Stimulated activated CD8-positive, alpha-beta memory T cell treated with anti-CD3 and anti-CD28 coated beads, Interleukin-7, amount 100 ng/mL, for 24 hours (primary cell): ENCODE data around the gene SNRNP48.

ENCODE experiments used
- DNase-seq: peaks from one replicate; pipeline ENCODE4 v3.0.0-alpha.2; 2020; ENCODE audit warnings: low read depth

Gene SNRNP48

GRCh38 chr6:7594579-7595125 is 4.7 kb downstream of the SNRNP48 start:
- no peak for DNase-seq

- no peak for DNase-seq
Observed at GRCh38 chr6:7604003-7604402, 14.0 kb downstream of the SNRNP48 start.

GRCh38 chr6:7604506-7604905 is 14.5 kb downstream of the SNRNP48 start:
- DNase-seq, result no peak

GRCh38 chr6:7615611-7616383 is 25.8 kb downstream of the SNRNP48 start:
- DNase-seq, result no peak

GRCh38 chr6:7617801-7618764 is 28.1 kb downstream of the SNRNP48 start:
- no peak for DNase-seq

- DNase-seq, result no peak
Observed at GRCh38 chr6:7621761-7622160, 31.8 kb downstream of the SNRNP48 start.

- no peak for DNase-seq
Observed at GRCh38 chr6:7624796-7625710, 35.1 kb downstream of the SNRNP48 start.

- DNase-seq, result no peak
Observed at GRCh38 chr6:7628479-7628878, 38.5 kb downstream of the SNRNP48 start.

GRCh38 chr6:7628909-7629308 is 38.9 kb downstream of the SNRNP48 start:
- no peak for DNase-seq

- no peak for DNase-seq
Observed at GRCh38 chr6:7629321-7629720, 39.3 kb downstream of the SNRNP48 start.

GRCh38 chr6:7630792-7631191 is 40.8 kb downstream of the SNRNP48 start:
- DNase-seq, result no peak

GRCh38 chr6:7631466-7631865 is 41.5 kb downstream of the SNRNP48 start:
- DNase-seq, result no peak

GRCh38 chr6:7632501-7633290 is 42.7 kb downstream of the SNRNP48 start:
- DNase-seq, result no peak

GRCh38 chr6:7633361-7633760 is 43.4 kb downstream of the SNRNP48 start:
- DNase-seq, result no peak

- no peak for DNase-seq
Observed at GRCh38 chr6:7636151-7636550, 46.2 kb downstream of the SNRNP48 start.

- no peak for DNase-seq
Observed at GRCh38 chr6:7637533-7637932, 47.5 kb downstream of the SNRNP48 start.

- DNase-seq, result no peak
Observed at GRCh38 chr6:7639427-7639826, 49.4 kb downstream of the SNRNP48 start.

- no peak for DNase-seq
Observed at GRCh38 chr6:7640016-7640415, 50.0 kb downstream of the SNRNP48 start.

GRCh38 chr6:7640607-7641577 is 50.9 kb downstream of the SNRNP48 start:
- no peak for DNase-seq

GRCh38 chr6:7642791-7643190 is 52.8 kb downstream of the SNRNP48 start:
- no peak for DNase-seq
